ENCODE measurements around the gene LRMDA.

DNA sequence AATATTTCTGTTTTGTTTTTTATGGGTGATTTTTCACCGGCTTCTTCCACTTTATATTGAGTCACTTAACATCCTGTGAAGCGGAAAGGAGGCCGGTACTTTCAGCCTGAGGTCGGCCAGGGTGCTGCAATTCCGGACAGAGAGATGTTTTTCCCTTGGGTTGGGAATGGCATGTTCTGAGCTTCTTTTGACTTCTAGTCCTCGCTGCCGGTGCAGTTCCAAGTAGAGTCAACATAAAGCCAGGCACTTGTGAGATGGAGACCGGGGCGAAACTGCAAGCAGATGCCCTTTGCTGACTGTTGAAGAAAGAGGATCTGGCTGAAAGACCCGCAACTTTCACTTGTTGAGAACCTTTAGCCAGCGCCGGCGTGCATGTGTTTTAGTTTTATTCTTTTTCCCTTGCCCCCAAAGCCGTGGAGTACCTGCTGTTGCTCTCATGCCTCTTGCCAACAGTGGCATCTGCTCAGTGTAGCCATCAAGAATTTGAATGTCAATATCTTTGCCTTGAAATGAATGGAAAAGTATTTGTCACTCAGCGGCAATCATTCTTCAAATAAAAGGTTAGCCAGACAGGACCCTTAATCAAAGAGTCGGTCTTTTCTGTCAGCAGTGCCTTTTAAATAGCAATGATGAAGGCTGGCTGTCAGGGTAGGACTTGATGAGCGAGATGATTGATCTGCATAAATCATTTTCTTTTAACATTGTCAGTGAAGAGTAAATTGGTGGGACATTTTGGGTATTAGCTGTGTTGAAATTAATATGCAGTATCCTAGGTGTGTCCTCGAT, 351.2 kb downstream of the LRMDA start:
- TF ChIP-seq CTCF (IDR thresholded peaks at IDR 0.05 in 2 of 3, conservative IDR thresholded peaks at IDR 0.05 in 1 of 3; ENCODE audit: borderline replicate concordance in 1 of 3, insufficient read depth in 1 of 3, low read depth in 2 of 3, low read length in 2 of 3) (no peak), POLR2AphosphoS5 (IDR thresholded peaks at IDR 0.05; ENCODE audit: low read depth, low read length) (no peak), EZH2 (IDR thresholded peaks at IDR 0.05) (no peak), POLR2A (IDR thresholded peaks at IDR 0.05; ENCODE audit: borderline replicate concordance, extremely low read depth, insufficient read depth, insufficient read length) (no peak), EZH2phosphoT487 (IDR thresholded peaks at IDR 0.05; ENCODE audit: borderline replicate concordance) (no peak), TCF7L2 (IDR thresholded peaks at IDR 0.05; ENCODE audit: borderline replicate concordance, extremely low read depth, insufficient read depth, insufficient read length) (no peak)

All from HCT116 (cell line).